ENCODE data around the gene GPR162.
A peak's percentile ranks its signal among the peaks of the same experiment; 100 is the strongest.
"Not testable (repeated sequence)": the region's sequence is repeated elsewhere in the genome, so short reads cannot be mapped to it uniquely, and the experiment has no call there.

Gene GPR162

GRCh38 chr12:6873094-6874014 is 51.7 kb downstream of the GPR162 start, which contains the start of gene SPSB2:
Gene SPSB2 (minus strand): TSS chr12:6873303. CDS start chr12:6872901, 402 bp downstream.
- DNase-seq (ENCODE audit: low spot score): peak; percentile 95

- DNase-seq (ENCODE audit: low spot score): not testable (repeated sequence)
Observed at GRCh38 chr12:6874015-6874368, 52.4 kb downstream of the GPR162 start.
